Activated CD4-positive, alpha-beta T cell treated with anti-CD3 and anti-CD28 coated beads for 1 hour (primary cell): ENCODE measurements around the gene CSNK2A2.

Experiments used
- DNase-seq: peaks from one replicate; pipeline ENCODE4 v3.0.0-alpha.2; 2020

The CSNK2A2 gene

DNA sequence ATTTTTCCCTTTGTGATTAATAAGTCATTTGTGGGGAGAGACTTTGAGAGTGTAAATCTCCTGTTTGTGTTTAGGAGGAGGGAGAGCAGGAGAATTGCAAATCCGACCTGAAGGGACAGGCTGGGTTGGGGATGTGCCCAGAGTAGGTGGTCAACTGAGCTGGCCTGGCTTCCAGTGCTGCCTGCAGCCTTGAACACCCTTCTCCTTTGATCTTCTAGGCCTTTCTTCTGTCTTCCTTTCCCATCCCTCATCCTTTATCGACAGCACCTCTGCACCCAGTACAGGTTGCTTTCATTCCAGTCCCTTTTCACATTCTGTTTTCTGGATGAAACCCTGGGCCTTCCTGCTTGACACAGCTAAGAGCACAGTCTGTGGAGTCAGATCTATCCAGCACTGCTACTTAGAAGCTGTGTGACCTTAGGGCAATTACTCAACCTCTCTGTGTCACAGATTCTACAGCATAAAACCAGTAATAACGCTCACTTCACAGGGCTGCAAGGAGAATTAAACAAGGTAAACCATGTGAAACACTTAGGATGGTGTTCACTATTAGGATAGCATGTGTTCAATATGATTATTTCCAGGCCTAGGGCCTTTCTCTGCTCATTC is 1.0 kb upstream of the CSNK2A2 start:
- DNase-seq = no peak

DNA sequence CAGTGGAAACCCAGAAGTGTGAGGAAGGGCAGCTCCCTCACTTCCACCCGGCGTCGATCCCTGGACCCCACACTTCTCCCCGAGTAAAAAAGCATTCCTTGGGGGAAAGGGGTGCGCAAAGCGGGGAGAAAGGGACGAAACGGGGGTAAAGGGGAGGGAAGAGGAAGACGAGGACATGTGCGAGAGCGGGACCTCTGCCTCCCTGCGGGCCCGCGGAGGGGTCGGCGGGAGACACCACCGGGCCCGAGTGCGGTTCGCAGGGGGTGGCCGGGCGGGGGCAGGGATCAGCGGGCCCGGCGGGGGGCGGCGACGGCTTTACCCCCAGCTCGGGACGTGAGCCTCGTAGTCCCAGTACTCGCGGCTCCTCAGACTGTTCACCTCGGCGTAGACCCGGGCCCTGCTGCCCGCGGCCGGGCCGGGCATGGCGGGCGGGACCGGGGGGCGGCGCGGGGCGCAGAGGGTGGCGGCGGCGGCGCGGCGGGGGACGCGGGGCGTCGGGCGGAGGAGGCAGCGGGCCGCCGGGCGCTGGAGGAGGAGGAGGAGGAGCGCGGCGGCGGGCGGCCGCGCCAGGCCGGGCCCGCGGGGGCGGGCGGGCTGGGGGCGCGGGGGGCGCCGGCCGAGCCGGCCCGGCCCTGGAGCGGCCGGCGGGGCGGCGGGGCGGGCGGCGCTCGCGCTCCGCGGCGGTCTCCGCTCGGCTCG is 443 bp downstream of the CSNK2A2 start:
- DNase-seq = no peak

DNA sequence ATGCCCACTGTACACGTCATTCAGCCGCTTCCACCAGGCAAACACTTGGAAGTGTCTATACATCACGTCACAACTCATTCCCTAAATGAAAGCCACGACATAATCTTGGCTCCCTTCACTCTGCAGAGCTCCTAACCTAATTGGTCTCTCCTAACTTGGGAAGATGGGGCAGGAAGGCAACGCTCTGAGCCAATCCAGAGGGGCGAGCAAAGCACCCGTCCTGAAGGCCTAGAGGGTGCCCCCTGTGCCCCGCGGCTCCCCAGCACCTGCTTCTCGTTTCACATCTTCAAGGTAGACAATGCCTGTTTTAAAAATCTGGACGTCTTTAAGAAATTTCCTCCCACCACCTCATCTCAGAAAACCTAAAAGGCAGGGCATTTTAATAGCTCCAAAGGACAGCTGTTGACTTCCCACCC is 1.0 kb downstream of the CSNK2A2 start:
- no peak for DNase-seq

DNA sequence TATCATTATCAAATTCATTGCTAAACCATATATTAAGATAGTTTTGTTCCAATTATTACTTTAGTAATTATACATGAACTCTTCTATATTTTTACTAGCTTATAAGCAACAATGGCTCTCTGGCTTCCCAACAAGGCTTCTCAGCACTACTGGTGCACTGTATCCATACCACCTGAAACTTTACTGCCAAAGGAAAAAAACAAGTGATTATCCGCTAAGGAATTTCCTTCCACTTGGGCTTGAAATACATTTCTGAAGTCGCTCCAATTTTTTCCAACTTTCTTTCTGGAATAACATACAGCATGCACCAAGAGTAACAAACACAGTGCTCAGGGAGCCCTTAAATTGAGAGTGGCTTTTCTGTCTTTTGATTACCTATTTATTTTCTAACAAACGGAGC is 2.1 kb downstream of the CSNK2A2 start:
- no peak for DNase-seq

DNA sequence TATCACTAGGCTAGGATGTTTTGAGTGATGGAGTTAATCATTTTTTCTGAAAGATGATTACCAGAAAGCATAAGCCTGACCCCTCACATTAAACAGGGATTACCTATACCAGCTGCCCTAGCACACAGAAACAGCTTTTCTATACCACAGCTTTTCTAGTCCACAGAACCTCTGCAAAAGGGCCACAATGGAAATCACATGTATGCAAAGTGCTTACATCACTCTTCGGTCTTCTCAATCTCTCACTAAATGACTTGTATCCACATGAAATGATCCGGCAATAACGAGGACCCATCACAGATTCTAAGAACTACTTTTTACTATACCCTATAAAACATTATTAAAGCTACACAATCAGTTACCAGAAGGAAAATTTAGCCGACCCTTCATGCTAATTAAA is 2.6 kb downstream of the CSNK2A2 start:
- no peak for DNase-seq

DNA sequence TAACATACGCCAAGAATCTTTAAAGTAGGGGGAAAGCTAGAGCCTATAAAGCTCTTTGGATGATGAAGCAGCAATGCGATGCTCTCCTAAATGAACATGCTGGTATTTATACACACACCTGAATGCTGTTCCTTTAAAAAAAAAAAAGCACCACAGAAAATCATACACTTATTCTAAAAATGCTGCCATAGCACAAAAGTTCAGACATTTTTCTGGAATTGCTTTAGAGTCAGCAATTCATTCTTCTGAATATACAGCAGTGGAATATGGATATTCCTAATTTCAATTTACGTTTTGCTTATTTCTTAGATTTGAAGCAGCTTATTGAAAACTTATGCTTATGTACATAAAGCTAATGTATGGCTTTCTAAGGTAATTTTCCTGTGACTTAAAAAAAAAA is 3.1 kb downstream of the CSNK2A2 start:
- no peak for DNase-seq

DNA sequence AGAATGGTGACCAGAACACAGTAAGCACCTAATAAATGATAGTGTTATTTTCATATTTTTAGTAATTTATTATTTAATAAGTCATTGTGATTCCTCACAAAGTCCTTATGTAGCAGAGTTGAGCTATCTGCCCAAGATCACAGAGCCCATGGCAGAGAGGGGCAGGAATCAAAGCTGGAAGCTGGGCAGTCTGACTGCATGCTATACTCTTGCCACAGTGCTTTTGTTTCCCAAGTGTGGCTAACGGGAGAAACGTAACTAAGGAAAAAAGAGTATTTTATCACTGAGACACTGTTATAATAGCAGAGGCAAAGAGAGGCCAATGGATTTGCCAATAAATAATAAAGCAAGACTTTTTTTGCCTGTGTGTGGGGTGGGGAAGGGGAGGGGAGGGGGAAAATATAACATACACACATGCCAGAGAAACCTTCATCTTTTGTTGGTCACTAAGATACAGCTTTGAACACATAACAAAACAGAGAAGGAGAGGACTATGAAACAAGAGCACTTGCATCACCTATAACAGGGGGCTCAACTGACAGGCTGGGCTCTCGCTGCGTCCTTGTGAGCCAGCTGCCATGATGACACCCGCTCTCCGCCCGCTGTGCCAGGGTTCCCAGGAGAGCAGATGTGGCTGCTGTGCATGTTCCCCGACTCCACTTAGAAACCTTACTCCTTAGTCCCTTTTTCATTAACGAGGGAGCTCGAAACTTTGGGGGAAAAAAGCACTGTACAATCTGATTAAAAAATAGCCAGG is 10.1 kb downstream of the CSNK2A2 start:
- no peak for DNase-seq

DNA sequence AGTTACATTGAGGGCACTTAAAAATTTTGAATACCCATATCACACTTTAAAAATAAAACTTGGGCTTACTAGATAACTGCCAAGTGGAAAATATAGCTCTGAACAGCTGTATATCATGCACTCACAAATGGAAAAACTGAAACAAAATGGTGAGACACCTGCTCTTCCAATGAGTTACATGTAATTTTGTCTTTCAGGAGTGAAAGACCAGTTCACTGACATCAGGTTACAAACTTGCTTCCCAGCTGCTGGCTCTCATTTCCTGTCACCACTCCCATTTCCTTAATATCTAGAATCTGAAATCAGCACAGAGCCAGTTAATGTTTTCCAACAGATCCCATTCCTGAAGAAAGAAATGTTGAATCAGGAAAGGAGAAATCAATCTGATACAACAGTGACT is 10.8 kb downstream of the CSNK2A2 start:
- no peak for DNase-seq

DNA sequence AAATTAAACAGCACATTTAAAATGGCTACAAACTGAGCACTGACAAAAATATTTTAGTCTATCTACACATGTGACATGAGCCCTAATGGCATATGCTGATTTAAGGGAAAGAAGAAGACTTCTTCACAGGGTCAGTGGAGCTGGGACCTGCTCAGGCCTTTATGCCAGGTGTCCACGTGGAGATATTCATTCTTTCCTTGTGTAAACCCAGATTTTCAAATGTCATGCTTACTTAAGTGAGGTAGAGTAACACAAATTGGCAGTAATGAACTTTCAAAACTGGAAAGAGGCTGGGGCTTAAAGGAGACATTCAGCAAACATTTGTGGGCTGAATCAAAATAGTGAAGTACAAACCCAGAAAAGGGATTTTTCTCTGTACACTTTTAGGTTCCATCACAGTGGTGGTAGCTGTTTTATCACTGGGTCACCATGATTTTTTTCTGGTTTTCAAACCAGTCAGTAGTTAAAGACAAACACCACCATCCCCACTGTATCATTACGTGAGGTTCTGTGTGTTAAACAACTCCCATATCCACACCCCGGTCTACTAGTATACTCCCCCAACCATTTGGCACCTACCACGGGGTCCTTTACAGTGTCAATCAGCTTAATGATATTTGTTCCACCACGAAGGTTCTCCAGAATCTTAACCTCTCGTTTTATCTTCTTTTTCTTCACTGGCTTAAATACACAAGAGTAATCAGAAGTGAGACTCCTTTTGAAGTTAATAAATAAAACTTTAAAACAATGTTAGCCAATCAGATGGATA is 11.5 kb downstream of the CSNK2A2 start:
- DNase-seq = no peak

DNA sequence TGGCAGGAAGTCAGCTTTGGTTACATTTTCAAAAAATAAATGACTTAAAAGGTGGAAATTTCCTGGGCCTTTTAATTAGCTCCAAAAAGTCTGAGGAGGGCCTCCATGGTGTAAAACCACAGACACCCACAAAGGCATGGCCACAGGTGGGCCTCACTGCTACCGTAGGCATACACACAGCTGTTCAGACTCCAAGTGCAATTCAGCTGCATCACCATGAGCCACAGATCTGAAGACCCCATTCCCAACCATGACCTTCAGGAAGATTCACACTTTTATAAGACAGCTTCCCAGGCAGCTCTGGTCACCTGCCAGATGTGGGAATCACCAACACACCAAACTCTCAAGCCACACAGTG is 20.6 kb downstream of the CSNK2A2 start:
- no peak for DNase-seq

DNA sequence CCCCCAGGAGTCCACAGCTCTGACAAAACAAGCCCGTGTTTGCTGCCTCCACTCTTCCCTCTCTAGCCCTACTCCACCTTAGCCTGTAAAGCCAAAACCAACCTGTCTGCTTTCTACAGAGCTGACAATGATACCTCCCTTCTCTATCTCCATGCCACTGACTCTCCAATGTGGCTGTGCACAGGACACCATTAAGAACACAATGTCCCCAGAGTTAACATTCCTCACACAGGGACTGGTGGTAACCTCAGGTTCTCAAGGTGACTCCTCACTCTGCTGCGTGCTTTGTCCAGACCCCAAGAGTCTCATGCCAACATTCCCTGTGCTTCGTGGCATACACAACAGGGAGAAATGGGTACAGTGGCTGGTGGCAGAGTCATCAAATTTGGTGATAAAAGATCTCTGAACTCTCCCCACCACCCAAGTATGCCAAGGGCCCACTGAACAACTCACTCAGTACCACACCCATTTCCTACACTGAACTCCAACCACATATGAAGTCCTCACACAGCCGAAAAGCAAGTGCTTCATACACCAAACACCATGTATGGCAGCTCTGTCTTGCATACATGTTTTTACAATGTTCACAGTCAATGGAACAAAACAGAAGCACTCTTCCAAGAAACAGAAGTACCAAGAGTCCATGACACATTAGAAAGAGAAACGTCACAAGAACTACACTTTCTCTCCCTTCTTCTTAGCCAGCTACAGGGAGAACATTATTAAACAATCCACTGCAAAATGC is 21.1 kb downstream of the CSNK2A2 start:
- DNase-seq = no peak

DNA sequence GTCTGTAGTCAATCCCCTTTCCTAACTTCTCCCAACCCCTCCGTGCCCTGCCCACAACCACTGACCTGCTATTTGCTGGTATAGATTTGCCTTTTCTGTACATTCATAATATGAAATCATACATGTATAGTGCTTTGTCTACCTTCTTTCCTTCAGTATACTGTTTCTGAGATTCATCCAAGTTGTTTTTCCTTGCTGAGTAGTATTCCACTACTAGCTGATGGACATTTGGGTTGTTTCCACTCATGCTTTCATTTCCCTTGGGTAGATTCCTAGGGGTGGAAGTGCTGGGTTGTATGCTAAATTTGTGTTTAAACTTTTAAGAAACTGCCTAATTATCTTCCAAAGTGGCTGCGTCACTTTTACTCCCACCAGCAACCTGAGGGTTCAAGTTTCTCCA is 27.7 kb downstream of the CSNK2A2 start:
- no peak for DNase-seq

DNA sequence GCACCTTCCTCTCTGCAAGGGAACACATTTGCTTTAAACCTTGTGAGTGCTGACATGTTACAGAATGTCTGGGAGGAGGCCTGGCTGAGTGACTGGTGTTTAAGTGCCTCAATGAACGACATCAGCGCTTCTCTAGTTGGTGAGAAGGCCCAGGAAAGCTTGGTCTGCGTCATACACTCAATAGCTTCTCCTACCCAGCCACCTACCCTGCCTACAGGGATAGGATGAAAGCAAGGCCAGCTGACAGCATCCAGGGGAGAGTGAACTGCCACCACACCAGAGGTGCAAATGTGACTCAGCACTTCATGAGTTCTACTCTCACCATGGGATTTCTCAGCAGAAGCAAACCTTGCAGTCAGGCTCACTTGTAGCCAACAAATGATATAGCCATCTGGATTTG is 37.1 kb downstream of the CSNK2A2 start:
- DNase-seq = no peak

DNA sequence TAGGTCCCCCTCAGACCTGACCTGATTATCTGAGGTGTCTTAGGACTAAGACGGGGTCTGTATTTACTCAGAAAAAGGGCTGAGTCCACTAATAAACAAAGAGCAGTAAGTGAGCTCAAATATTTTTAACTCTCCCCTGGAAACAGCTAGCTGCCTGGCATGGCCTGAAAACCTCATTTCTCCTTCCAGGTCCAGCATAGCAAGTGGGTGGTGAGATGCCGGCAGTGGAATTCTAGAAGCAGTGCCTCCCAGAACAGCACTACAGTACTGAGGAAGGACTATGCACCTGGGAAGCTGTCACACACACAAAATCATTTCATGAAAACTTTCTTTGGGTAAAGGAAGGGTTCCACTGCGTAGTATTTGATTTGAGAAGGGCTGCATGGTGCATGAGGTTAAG is 39.2 kb downstream of the CSNK2A2 start:
- no peak for DNase-seq

DNA sequence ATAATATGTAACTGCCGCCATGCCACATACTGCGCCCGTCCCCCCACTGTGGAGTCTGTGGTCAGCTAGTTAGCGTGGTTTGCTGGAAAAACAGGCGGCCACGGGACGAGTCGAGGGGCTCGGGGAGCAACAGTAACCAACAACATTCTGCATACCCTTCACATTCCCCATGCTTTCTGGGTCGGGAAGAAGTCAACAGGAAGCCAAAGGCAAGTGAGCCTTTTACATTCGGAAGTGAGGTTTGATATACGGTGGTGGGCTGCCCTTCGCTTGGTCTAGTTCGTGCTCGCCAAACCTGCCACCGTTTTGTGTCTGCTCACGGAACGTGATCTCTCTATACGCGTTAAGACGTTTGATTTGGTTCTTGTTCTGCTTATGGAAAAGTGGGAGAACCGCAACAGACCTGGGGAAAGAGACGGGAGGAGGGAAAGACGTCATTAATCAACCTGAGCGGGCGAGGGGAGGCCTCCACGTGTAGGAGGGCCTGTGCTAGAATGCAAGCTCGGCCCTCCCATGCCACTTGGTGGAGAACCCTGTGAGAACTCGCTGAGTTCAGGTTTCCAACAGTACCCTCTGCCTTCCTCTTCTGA is 39.9 kb downstream of the CSNK2A2 start:
- no peak for DNase-seq

DNA sequence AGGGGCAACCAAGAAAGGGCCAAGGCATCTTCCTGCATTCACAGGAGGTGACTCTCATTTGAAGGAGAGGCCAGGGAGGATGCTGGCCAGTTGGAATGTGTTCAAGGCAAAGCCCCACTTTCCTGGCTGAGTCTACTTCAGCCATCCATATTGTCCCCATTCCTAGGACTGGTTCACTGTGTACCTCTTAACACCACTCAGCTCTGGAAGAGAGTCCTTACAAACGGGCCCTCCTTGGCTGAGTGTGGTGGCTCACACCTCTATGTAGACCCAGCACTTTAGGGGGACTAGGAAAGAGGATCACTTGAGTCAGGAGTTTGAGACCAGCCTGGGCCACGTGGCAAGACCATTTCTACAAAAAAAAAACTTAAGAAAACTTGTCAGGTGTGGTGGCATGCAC is 40.7 kb downstream of the CSNK2A2 start:
- DNase-seq = no peak

DNA sequence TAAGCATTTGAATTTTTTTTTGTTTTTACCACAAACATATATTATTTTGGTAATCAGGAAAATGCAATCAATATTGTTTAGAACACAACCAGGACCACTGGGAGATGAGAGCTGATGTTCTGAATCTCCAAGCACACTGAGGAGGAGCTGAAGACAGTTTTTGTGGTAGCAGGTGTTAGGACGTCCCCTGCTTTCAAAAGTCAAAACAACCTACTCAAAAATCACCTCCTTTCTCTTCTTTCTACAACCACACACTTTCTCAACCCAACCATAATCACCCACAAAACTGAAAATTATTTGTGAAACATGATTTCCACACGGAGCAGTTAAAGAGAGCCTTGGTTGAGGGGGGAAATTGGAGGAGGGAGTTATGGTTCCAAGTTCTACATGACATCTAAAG is 42.1 kb downstream of the CSNK2A2 start:
- no peak for DNase-seq

DNA sequence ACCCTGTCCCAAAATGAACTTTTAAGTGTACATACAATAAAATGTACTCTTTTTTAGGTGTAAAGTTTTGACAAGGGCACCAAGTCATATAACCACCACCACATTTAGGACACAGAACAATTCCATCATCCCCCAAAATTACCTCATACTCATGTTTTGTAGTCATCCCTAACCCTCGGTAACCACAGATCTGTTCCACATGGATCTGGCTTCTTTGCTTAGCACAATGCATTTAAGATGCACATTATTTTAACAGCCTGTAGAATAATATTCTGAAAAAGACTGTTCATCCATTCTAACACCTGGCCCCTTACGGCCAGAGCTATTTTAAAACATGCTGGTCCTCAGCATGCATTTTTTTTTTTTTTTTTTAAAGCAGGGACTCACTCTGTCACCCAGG is 43.6 kb downstream of the CSNK2A2 start:
- DNase-seq = no peak

DNA sequence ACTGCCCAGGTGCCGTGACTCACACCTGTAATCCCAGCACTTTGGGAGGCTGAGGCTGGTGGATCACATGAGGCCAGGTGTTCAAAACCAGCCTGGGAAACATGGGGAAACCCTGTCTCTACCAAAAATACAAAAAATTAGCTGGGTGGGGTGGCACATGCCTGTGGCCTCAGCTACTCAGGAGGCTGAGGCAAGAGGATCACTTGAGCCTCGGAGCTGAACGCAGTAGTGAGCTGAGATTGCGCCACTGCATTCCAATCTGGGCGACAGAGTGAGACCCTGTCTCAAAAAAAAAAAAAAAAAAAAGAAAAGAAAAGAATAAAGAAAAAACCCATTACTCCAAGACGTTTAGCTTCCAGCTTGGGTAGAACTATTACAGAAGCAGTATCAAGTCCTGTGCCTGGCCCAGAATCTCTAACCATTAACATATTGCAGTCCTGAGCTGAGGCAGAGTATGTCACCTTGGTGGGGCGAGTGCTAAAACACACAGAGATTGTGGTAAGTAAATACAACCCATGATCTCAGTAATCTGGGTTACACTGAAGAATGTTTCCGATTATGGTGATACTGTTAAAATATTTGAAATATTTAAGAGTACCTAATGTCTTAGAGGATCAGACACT is 45.5 kb downstream of the CSNK2A2 start:
- DNase-seq = no peak

DNA sequence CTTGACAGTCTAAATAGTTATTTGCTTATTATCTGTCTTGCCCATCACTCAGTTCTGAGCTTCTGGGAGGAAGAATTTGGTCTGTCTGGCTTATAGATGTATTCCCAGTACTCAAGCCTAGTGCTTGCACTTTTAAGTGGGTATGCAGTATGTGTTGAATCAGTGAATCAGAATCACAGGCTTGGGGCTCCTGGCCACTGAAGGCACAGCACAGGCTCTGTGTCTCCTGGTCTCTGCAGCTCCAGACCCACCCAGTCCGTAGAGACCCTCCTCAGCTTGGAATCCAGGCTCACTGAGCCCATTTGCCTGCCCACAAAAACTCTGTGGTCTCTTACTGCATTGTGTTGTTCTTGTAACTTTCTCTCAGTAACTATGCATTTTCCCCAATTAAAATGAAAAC is 49.4 kb downstream of the CSNK2A2 start:
- no peak for DNase-seq

DNA sequence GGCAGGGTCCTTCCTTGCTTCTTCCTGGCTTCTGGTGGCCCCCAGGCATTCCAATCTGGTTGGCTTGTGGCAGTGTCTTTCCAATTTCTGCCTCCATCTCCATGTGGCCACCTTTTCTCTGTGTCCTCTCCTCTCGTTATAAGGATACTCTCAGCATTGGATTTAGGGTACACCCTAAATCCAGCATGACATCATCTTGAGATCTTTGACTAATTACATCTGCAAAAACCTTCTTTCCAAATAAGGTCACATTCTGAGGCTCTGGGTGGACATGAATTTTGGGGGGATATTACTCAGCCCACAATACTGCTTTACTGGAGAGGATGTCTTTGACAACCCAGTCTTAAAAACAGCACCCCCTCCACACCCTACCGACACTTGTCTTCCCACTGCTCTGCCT is 49.8 kb downstream of the CSNK2A2 start:
- no peak for DNase-seq

DNA sequence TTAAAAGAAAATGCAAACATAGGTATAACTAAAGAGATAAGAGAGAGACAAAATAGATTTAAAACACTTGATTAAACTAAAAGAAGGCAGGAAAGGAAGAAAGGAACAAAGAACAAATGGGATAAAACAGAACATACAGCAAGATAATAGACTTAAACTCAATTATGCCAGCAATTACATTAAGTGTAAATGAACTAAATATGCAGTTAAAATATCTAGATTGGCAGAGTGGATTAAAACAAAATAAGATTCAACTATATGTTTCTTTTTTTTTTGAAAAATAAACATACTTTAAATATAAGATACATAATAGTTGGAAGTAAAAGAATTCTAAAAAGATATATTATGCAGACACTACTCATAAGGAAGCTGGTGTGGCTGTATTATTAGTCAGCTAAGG is 59.1 kb downstream of the CSNK2A2 start:
- no peak for DNase-seq
